GM12872 (cell line): ENCODE measurements around the gene SSX1.
"Not testable (repeated sequence)": the region's sequence is repeated elsewhere in the genome, so short reads cannot be mapped to it uniquely, and the experiment has no call there.

Experiments
- TF ChIP-seq, protein P1 (sequence below): IDR thresholded peaks from 3 replicates; pipeline ENCODE4 v1.5.1; 2011; ENCODE audit warnings: low read depth, mild to moderate bottlenecking, low read length, moderate library complexity; ENCODE audit not compliant: insufficient read depth

SSX1 gene

DNA sequence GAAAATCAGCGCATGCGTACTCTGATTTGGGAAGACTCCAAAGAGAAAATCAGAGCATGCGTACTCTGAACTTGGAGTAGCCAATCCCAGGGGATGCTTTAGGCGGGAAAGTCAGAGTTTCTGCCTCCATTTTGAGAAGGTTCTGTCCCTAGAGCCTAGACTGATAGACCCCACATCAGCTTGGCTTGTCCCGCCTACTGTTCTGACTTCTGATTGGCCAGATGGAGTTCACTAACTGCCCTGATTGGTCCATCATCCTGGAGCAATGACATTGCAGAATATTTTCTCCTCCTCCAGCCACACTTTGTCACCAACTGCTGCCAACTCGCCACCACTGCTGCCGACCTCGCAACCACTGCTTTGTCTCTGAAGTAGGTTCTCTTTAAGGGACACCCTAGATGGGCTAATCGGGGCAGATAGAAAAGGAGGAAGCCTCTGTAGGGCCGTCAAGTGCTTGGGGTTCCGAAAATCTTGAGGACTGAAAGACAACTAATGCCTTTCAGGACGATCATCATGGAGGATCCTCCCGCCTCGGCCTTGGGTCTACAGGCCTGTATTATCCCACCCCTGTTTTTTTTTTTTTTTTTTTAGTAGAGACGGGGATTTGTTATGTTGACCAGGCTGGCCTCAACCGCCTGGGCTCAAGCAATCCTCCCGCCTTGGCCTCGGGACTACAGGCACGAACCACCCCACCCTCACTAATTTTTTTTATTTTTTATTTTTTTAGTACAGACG is at the start of gene SSX1:
Gene SSX1 (plus strand): TSS at position 331 of the 735 bp plus-strand sequence. CDS start 1,850 bp downstream, outside the sequence.
- TF ChIP-seq, protein P1, sequence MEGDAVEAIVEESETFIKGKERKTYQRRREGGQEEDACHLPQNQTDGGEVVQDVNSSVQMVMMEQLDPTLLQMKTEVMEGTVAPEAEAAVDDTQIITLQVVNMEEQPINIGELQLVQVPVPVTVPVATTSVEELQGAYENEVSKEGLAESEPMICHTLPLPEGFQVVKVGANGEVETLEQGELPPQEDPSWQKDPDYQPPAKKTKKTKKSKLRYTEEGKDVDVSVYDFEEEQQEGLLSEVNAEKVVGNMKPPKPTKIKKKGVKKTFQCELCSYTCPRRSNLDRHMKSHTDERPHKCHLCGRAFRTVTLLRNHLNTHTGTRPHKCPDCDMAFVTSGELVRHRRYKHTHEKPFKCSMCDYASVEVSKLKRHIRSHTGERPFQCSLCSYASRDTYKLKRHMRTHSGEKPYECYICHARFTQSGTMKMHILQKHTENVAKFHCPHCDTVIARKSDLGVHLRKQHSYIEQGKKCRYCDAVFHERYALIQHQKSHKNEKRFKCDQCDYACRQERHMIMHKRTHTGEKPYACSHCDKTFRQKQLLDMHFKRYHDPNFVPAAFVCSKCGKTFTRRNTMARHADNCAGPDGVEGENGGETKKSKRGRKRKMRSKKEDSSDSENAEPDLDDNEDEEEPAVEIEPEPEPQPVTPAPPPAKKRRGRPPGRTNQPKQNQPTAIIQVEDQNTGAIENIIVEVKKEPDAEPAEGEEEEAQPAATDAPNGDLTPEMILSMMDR: not testable (repeated sequence)

GRCh38 chrX:48278958-48279357 is 23.8 kb downstream of the SSX1 start:
- TF ChIP-seq, protein P1: no peak

- TF ChIP-seq, protein P1: no peak
Measured at GRCh38 chrX:48306175-48306574, 51.0 kb downstream of the SSX1 start.
